GM23338 (cell line): ENCODE data around the gene EXPH5. TPM values are rescaled to one million over a fixed set of nuclear protein-coding genes. Genes with fewer than 3 reads are reported as not detected.

Source experiments
- ATAC-seq: fragments of 200-7000 bp; cut with Tn5 transposase; 3 replicates; pipeline ENCODE4 v1.9.1; 2020
- DNase-seq: peaks from one replicate; pipeline ENCODE4 v3.0.0-alpha.2; 2015; ENCODE audit warnings: low spot score
- H2AFZ ChIP-seq: fragments of 200-600 bp; sonication (generic); 2 replicates; pipeline ENCODE4 v1.8.0; 2016; ENCODE audit warnings: antibody characterized with exemption, mild to moderate bottlenecking, moderate library complexity
- H3F3A ChIP-seq: fragments of 200-600 bp; sonication (generic); replicated peaks from 2 replicates; pipeline ENCODE4 v1.8.0; 2017; ENCODE audit warnings: antibody characterized with exemption, mixed run types, low read depth
- H3K27ac ChIP-seq: fragments of 200-600 bp; sonication (generic); 2 replicates; pipeline ENCODE4 v1.6.1; 2016; ENCODE audit warnings: low read depth
- H3K27me3 ChIP-seq: fragments of 200-600 bp; sonication (generic); 2 replicates; pipeline ENCODE4 v1.8.0; 2016; ENCODE audit warnings: mild to moderate bottlenecking, mixed run types, moderate library complexity; ENCODE audit not compliant: insufficient read depth
- H3K36me3 ChIP-seq: fragments of 200-600 bp; sonication (generic); 2 replicates; pipeline ENCODE4 v1.8.0; 2016; ENCODE audit warnings: mild to moderate bottlenecking; ENCODE audit not compliant: insufficient read depth
- H3K4me1 ChIP-seq: fragments of 200-600 bp; sonication (generic); 2 replicates; pipeline ENCODE4 v1.8.0; 2016; ENCODE audit warnings: mild to moderate bottlenecking, moderate library complexity; ENCODE audit not compliant: insufficient read depth
- H3K4me2 ChIP-seq: fragments of 200-600 bp; sonication (generic); 2 replicates; pipeline ENCODE4 v1.7.1; 2017; ENCODE audit warnings: mixed run types
- H3K4me3 ChIP-seq: fragments of 200-600 bp; sonication (generic); 2 replicates; pipeline ENCODE4 v1.6.1; 2016; ENCODE audit warnings: mixed run types
- H3K79me2 ChIP-seq: fragments of 200-600 bp; sonication (generic); replicated peaks from 2 replicates; pipeline ENCODE4 v1.8.0; 2017; ENCODE audit warnings: mild to moderate bottlenecking; ENCODE audit not compliant: insufficient read depth
- H3K9me2 ChIP-seq: fragments of 200-600 bp; sonication (generic); 2 replicates; pipeline ENCODE4 v1.8.0; 2017; ENCODE audit not compliant: insufficient read depth
- H4K20me1 ChIP-seq: fragments of 200-600 bp; sonication (generic); replicated peaks from 2 replicates; pipeline ENCODE4 v1.8.0; 2017; ENCODE audit warnings: mild to moderate bottlenecking; ENCODE audit not compliant: insufficient read depth
- H3K27ac Mint-ChIP-seq: 2 replicates; pipeline ENCODE4 v1.8.0; 2020; ENCODE audit warnings: inconsistent platforms, mild to moderate bottlenecking, moderate library complexity, mixed read lengths
- H3K27me3 Mint-ChIP-seq: 3 replicates; pipeline ENCODE4 v1.8.0; 2022; ENCODE audit warnings: low read depth, mild to moderate bottlenecking, moderate library complexity, mixed read lengths, inconsistent platforms; ENCODE audit not compliant: insufficient read depth, poor library complexity
- H3K36me3 Mint-ChIP-seq: 3 replicates; pipeline ENCODE4 v1.8.0; 2021; ENCODE audit warnings: low read depth, mild to moderate bottlenecking, inconsistent platforms, moderate library complexity, mixed read lengths
- H3K4me1 Mint-ChIP-seq: 3 replicates; pipeline ENCODE4 v1.8.0; 2020; ENCODE audit warnings: mild to moderate bottlenecking, inconsistent platforms, mixed read lengths
- H3K4me3 Mint-ChIP-seq: 3 replicates; pipeline ENCODE4 v1.8.0; 2021; ENCODE audit warnings: moderate library complexity, mild to moderate bottlenecking, inconsistent platforms, mixed read lengths
- H3K9me3 Mint-ChIP-seq: 3 replicates; pipeline ENCODE4 v1.8.0; 2020; ENCODE audit warnings: moderate library complexity, mild to moderate bottlenecking, inconsistent platforms, mixed read lengths
- CTCF ChIP-seq, 2 experiments: fragments of 200-600 bp in 1 of 2; sonication (generic) in 1 of 2; conservative IDR thresholded peaks; 2 replicates each; pipeline versions ENCODE4 v1.5.1 to v1.6.1; 2016 to 2017; ENCODE audit warnings: antibody characterized with exemption in 2 of 2, low read depth in 2 of 2, mild to moderate bottlenecking in 2 of 2, moderate library complexity in 1 of 2
- EZH2 ChIP-seq: fragments of 200-600 bp; sonication (generic); IDR thresholded peaks from one replicate; pipeline ENCODE4 v1.8.0; 2017; ENCODE audit warnings: antibody characterized with exemption, mild to moderate bottlenecking, low read depth; ENCODE audit not compliant: unreplicated experiment
- EZH2phosphoT487 ChIP-seq: fragments of 200-600 bp; sonication (generic); IDR thresholded peaks from one replicate; pipeline ENCODE4 v1.8.1; 2018; ENCODE audit warnings: antibody characterized with exemption; ENCODE audit not compliant: unreplicated experiment
- JUNB ChIP-seq: IDR thresholded peaks from one replicate; pipeline ENCODE4 v1.6.1; 2016; ENCODE audit warnings: antibody characterized with exemption; ENCODE audit not compliant: unreplicated experiment
- NANOG ChIP-seq: IDR thresholded peaks from 2 replicates; pipeline ENCODE4 v1.6.1; 2016; ENCODE audit warnings: antibody characterized with exemption, borderline replicate concordance
- STAT1 ChIP-seq: IDR thresholded peaks from one replicate; pipeline ENCODE4 v1.6.1; 2016; ENCODE audit warnings: antibody characterized with exemption; ENCODE audit not compliant: unreplicated experiment
- ZNF331 ChIP-seq: fragments of 250-450 bp; sonication (Bioruptor Pico); IDR thresholded peaks from 2 replicates; pipeline ENCODE4 v1.5.0; 2020; ENCODE audit warnings: low read depth, mild to moderate bottlenecking, moderate library complexity
- polyA plus RNA-seq: library from polyadenylated mRNA; unstranded; fragments of >200 nt; fragmentation: Nextera tagmentation; extraction: Ambion mirVana; gene quantifications from 2 replicates; pipeline ENCODE4 v1.2.1, GENCODE V29; 2016
- total RNA-seq: library from RNA; depleted of rRNA; stranded (reverse); fragments of >200 nt; shearing (Covaris generic); gene quantifications from 2 replicates; pipeline ENCODE4 v1.2.3, GENCODE V29; 2014
- TF ChIP-seq, protein P1 (sequence below): fragments of 250-450 bp; sonication (Bioruptor Pico); IDR thresholded peaks from 2 replicates; pipeline ENCODE4 v1.5.0; 2020; ENCODE audit warnings: mild to moderate bottlenecking, moderate library complexity

The EXPH5 gene
- total and polyA plus RNA-seq, 2 experiments from 2014 or later: 3.6 to 12.6 TPM

DNA sequence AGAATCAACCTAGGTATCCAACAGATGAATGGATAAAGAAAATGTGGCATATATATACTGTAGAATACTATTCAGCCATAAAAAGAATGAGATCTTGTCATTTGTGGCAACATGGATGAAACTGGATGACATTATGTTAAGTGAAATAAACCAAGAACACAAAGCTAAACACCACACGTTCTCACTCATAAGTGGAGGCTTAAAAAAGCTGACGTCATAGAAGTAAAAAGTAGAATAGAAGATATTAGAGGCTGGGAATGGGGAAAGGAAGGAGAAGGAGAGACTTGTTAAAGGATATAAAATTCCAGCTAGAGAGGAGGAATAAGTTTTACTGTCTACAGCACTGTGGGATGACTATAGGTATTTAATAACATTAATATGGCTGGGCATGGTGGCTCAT, 12.9 kb downstream of the EXPH5 start:
- Mint-ChIP-seq H3K36me3 (no peaks in the 10 kb centered on the region), H3K9me3 (no peaks in the 10 kb centered on the region), H3K27ac (no peak overlapping the region), H3K4me1 (peaks cover 9% of the 10 kb centered on the region), H3K27me3 (no peaks in the 10 kb centered on the region), H3K4me3 (no peak overlapping the region)
- no peak overlapping the region for H3K4me2 ChIP-seq
- DNase-seq: no peak
- no peak overlapping the region for H3K4me3 ChIP-seq
- ATAC-seq: no peak
- no peaks in the 10 kb centered on the region for H3F3A ChIP-seq
- no peaks in the 10 kb centered on the region for H3K9me2 ChIP-seq
- H3K4me1 ChIP-seq: peaks cover 8% of the 10 kb centered on the region
- no peaks in the 10 kb centered on the region for H4K20me1 ChIP-seq
- no peaks in the 10 kb centered on the region for H3K36me3 ChIP-seq
- no peaks in the 10 kb centered on the region for H3K27me3 ChIP-seq
- TF ChIP-seq, protein P1, sequence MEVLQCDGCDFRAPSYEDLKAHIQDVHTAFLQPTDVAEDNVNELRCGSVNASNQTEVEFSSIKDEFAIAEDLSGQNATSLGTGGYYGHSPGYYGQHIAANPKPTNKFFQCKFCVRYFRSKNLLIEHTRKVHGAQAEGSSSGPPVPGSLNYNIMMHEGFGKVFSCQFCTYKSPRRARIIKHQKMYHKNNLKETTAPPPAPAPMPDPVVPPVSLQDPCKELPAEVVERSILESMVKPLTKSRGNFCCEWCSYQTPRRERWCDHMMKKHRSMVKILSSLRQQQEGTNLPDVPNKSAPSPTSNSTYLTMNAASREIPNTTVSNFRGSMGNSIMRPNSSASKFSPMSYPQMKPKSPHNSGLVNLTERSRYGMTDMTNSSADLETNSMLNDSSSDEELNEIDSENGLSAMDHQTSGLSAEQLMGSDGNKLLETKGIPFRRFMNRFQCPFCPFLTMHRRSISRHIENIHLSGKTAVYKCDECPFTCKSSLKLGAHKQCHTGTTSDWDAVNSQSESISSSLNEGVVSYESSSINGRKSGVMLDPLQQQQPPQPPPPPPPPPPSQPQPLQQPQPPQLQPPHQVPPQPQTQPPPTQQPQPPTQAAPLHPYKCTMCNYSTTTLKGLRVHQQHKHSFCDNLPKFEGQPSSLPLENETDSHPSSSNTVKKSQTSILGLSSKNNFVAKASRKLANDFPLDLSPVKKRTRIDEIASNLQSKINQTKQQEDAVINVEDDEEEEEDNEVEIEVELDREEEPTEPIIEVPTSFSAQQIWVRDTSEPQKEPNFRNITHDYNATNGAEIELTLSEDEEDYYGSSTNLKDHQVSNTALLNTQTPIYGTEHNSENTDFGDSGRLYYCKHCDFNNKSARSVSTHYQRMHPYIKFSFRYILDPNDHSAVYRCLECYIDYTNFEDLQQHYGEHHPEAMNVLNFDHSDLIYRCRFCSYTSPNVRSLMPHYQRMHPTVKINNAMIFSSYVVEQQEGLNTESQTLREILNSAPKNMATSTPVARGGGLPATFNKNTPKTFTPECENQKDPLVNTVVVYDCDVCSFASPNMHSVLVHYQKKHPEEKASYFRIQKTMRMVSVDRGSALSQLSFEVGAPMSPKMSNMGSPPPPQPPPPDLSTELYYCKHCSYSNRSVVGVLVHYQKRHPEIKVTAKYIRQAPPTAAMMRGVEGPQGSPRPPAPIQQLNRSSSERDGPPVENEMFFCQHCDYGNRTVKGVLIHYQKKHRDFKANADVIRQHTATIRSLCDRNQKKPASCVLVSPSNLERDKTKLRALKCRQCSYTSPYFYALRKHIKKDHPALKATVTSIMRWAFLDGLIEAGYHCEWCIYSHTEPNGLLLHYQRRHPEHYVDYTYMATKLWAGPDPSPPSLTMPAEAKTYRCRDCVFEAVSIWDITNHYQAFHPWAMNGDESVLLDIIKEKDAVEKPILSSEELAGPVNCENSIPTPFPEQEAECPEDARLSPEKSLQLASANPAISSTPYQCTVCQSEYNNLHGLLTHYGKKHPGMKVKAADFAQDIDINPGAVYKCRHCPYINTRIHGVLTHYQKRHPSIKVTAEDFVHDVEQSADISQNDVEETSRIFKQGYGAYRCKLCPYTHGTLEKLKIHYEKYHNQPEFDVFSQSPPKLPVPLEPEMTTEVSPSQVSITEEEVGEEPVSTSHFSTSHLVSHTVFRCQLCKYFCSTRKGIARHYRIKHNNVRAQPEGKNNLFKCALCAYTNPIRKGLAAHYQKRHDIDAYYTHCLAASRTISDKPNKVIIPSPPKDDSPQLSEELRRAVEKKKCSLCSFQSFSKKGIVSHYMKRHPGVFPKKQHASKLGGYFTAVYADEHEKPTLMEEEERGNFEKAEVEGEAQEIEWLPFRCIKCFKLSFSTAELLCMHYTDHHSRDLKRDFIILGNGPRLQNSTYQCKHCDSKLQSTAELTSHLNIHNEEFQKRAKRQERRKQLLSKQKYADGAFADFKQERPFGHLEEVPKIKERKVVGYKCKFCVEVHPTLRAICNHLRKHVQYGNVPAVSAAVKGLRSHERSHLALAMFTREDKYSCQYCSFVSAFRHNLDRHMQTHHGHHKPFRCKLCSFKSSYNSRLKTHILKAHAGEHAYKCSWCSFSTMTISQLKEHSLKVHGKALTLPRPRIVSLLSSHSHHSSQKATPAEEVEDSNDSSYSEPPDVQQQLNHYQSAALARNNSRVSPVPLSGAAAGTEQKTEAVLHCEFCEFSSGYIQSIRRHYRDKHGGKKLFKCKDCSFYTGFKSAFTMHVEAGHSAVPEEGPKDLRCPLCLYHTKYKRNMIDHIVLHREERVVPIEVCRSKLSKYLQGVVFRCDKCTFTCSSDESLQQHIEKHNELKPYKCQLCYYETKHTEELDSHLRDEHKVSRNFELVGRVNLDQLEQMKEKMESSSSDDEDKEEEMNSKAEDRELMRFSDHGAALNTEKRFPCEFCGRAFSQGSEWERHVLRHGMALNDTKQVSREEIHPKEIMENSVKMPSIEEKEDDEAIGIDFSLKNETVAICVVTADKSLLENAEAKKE (CRISPR knock-in tag): no peak
- TF ChIP-seq EZH2phosphoT487 (no peak), EZH2 (no peak), CTCF (conservative IDR thresholded peaks at IDR 0.05; ENCODE audit: low read depth in 2 of 2) (no peak), JUNB (no peak), ZNF331 (CRISPR knock-in tag) (no peak), STAT1 (no peak), NANOG (no peak)
- no peak overlapping the region for H2AFZ ChIP-seq
- H3K79me2 ChIP-seq: peaks cover 7% of the 10 kb centered on the region; the same call in 1 of the 2 replicates
- no peak overlapping the region for H3K27ac ChIP-seq
